Transverse colon (tissue), 4 donors: ENCODE results near the gene CPM. TPM values are rescaled to one million over a fixed set of nuclear protein-coding genes. Genes with fewer than 3 reads are reported as not detected.

ENCODE experiments used
- DNase-seq: peaks from one replicate; pipeline ENCODE4 v3.0.0-alpha.2; 2019
- H3K27ac ChIP-seq, 4 donors: fragments of 200-600 bp; sonication (generic); 2 replicates each; pipeline ENCODE4 v1.5.1; 2016 to 2018; ENCODE audit warnings: inconsistent platforms in 4 of 4
- H3K27me3 ChIP-seq: fragments of 200-600 bp; sonication (generic); 2 replicates; pipeline ENCODE4 v1.5.1; 2017; ENCODE audit warnings: inconsistent platforms
- H3K36me3 ChIP-seq, 4 donors: fragments of 200-600 bp; sonication (generic); 2 replicates each; pipeline ENCODE4 v1.5.1; 2017 to 2019; ENCODE audit warnings: inconsistent platforms in 4 of 4
- H3K4me1 ChIP-seq, 4 donors: fragments of 200-600 bp; sonication (generic); 2 replicates each; pipeline ENCODE4 v1.5.1; 2017 to 2020; ENCODE audit warnings: inconsistent platforms in 4 of 4
- H3K4me3 ChIP-seq, 4 donors: fragments of 200-600 bp; sonication (generic); 1 replicate in 1 of 4; 2 replicates in 3 of 4; pipeline versions ENCODE4 v1.5.1 to v1.6.1; 2017 to 2019; ENCODE audit warnings: inconsistent platforms in 4 of 4
- H3K9me3 ChIP-seq, 2 donors: fragments of 200-600 bp; sonication (generic); 2 replicates each; pipeline ENCODE4 v1.5.1; 2017 to 2019; ENCODE audit warnings: inconsistent platforms in 2 of 2
- EP300 ChIP-seq: sonication (generic); formaldehyde crosslinking; IDR thresholded peaks from one replicate; pipeline ENCODE4 v1.6.1; 2017; ENCODE audit warnings: antibody characterized with exemption, low read depth
- POLR2A ChIP-seq: fragments of 450-650 bp; IDR thresholded peaks from one replicate; pipeline ENCODE4 v1.6.1; 2016; ENCODE audit warnings: antibody characterized with exemption, mild to moderate bottlenecking, moderate library complexity
- POLR2AphosphoS5 ChIP-seq, 3 donors: sonication (generic); formaldehyde crosslinking; IDR thresholded peaks; one replicate each; pipeline ENCODE4 v1.6.1; 2016; ENCODE audit warnings: antibody characterized with exemption in 3 of 3
- WGBS, 2 donors: methylation state at CpG; one replicate each; pipeline ENCODE4 v1.1.5; 2018; ENCODE audit warnings: low coverage in 1 of 2; 5-methylcytosine and 5-hydroxymethylcytosine counted together
- in situ Hi-C, 4 donors: fragments of 200-750 bp; cut with MboI; loops; one replicate each; pipeline versions ENCODE4 v1.15.0 to v1.15.1; 2017; ENCODE audit warnings: low sequenced_read_pairs in 3 of 4, low pct_ligation_motif_present in 1 of 4, low pct_unique_long_range_greater_than_20kb in 1 of 4
- intact Hi-C: fragments of 100-400 bp; cut with DNase I; formaldehyde crosslinking; loops from one replicate; pipeline ENCODE4 v1.15.1; 2023; ENCODE audit warnings: low total_unique reads
- total RNA-seq, 4 donors: library from RNA; depleted of rRNA; stranded (reverse); fragments of >200 nt; gene quantifications; one replicate each; pipeline ENCODE4 v1.1.0, GENCODE V29; 2016
- TF ChIP-seq, protein P1 (sequence below), 5 experiments: fragments of 200-600 bp in 3 of 5; fragments of 450-650 bp in 2 of 5; sonication (generic) in 3 of 5; IDR thresholded peaks; 1 replicate in 2 of 5; 2 replicates in 3 of 5; pipeline ENCODE4 v1.5.1; 2016 to 2017; ENCODE audit warnings: antibody characterized with exemption in 5 of 5, inconsistent platforms in 3 of 5, mild to moderate bottlenecking in 2 of 5, moderate library complexity in 1 of 5

The CPM gene
- total RNA-seq, 4 donors from 2014 or later: 36.4 to 147 (median 107) TPM

DNA sequence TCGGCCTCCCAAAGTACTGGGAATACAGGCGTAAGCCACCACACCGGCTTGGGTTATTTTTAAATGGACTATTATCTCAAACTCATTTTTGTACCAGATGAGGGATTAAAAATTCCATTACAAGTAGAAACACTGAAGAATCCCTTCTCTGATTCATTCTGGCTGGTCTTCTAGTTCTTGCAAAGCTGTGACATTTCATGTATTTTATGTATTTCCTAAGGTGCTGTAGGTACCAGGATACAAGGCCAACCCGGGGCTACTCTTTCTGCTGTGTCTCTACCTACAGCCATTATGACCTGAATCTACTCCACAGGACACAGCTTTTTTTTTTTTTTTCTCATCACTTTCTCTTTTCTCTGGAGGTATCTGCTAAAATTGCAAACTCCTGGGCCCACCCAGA is 24.9 kb downstream of the CPM start:
- intact Hi-C loops (no loop called here), in situ Hi-C loops (no loop called here)
- H3K36me3 ChIP-seq: no peaks in the 10 kb centered on the region
- no peaks in the 10 kb centered on the region for H3K4me1 ChIP-seq
- no peak overlapping the region for H3K4me3 ChIP-seq
- WGBS, 2 donors: 94 to 97% methylated on average over 4 of the region's 4 CpGs
- H3K27ac ChIP-seq: no peak overlapping the region
- H3K27me3 ChIP-seq: no peaks in the 10 kb centered on the region
- TF ChIP-seq EP300: no peak
- TF ChIP-seq, protein P1, sequence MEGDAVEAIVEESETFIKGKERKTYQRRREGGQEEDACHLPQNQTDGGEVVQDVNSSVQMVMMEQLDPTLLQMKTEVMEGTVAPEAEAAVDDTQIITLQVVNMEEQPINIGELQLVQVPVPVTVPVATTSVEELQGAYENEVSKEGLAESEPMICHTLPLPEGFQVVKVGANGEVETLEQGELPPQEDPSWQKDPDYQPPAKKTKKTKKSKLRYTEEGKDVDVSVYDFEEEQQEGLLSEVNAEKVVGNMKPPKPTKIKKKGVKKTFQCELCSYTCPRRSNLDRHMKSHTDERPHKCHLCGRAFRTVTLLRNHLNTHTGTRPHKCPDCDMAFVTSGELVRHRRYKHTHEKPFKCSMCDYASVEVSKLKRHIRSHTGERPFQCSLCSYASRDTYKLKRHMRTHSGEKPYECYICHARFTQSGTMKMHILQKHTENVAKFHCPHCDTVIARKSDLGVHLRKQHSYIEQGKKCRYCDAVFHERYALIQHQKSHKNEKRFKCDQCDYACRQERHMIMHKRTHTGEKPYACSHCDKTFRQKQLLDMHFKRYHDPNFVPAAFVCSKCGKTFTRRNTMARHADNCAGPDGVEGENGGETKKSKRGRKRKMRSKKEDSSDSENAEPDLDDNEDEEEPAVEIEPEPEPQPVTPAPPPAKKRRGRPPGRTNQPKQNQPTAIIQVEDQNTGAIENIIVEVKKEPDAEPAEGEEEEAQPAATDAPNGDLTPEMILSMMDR (IDR thresholded peaks at IDR 0.05): no peak
- TF ChIP-seq POLR2A: no peak
- TF ChIP-seq POLR2AphosphoS5 (IDR thresholded peaks at IDR 0.05): no peak
- H3K9me3 ChIP-seq: no peaks in the 10 kb centered on the region
- no peak for DNase-seq

DNA sequence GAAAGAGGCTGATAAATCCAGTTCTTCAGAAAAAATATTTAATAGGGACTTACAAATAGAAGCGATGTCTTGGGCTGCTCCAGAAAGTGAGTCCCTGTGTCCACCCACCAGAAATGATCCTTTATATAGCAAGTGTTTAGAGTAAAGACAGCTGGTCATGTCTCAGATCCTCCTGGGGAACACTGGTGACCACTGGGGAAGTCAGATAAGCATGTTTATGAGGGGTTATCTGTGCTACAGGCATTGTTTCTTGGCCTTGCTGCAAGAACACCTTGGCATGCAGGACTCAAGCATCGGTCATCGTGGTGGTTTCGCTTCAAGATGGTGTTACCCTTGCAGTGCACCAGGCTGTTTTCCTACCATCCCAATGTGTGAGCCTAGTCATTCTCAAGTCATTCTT is 27.2 kb downstream of the CPM start:
- intact Hi-C loops (no loop called here), in situ Hi-C loops (no loop called here)
- Histone ChIP-seq H3K4me3 (no peak overlapping the region), H3K36me3 (no peaks in the 10 kb centered on the region), H3K27ac (no peak overlapping the region), H3K27me3 (no peaks in the 10 kb centered on the region), H3K9me3 (no peaks in the 10 kb centered on the region), H3K4me1 (no peaks in the 10 kb centered on the region)
- WGBS, 2 donors: 94% methylated on average over 4 of the region's 4 CpGs; no CpG with 5 or more reads in 1 of the 2 donors
- TF ChIP-seq, protein P1 (IDR thresholded peaks at IDR 0.05): no peak
- TF ChIP-seq EP300 (no peak), POLR2AphosphoS5 (IDR thresholded peaks at IDR 0.05) (no peak), POLR2A (no peak)
- DNase-seq: no peak

DNA sequence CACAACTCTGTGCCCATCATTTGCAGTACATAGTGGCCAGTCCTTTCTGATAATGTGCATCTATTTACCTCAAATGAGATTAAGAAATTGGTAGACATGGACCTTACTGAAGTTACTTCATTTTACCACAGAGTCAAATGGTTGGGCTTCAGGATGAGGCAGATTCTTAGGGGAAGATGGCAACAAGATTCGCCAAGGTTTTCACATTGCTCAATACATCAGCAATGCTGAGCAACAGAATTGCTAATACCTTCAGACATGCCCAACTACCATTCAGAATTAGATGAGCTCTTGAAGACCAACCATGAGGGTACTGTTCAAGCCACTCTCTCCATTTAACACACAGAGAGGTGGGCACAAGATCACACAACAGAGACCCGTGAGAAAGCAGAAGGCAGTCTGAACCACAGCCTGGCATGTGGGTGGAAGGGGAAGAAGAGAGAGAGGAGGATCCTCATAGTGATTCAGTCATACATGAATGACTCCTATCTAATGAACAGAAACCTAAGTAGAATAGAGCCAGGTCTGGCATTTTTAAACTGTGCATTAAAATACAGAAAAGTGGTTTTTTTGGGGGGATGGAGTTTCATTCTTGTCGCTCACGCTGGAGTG is 28.5 kb downstream of the CPM start:
- no peak for TF ChIP-seq EP300
- no peak for TF ChIP-seq POLR2AphosphoS5 (IDR thresholded peaks at IDR 0.05)
- no peak for TF ChIP-seq POLR2A
- TF ChIP-seq, protein P1 (IDR thresholded peaks at IDR 0.05): no peak

DNA sequence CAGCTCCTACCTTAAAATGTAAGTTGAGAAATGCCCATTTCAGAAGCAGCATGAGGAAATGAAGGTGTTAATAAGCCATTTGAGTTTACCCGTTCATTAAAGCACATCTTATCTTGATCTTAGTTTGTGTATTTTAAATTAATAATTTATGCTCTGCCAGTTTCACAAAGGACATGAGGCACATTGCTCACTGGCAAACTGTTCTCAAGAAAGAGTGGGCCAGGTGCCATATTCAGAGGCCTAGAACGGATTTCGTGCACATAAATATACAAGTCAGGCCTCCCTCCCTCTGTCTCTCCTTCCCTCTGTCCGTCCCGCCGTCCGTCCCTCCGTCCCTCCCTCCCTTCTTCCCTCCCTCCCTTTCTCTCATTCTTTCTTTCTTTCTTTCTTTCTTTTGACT is 29.5 kb downstream of the CPM start:
- Histone ChIP-seq H3K4me3 (no peak overlapping the region), H3K36me3 (no peaks in the 10 kb centered on the region), H3K4me1 (peaks cover 0 to 12% (median 2%) of the 10 kb centered on the region in 4 donors), H3K27me3 (no peaks in the 10 kb centered on the region), H3K27ac (no peak overlapping the region), H3K9me3 (no peaks in the 10 kb centered on the region)
- TF ChIP-seq EP300: no peak
- TF ChIP-seq, protein P1 (IDR thresholded peaks at IDR 0.05): no peak
- TF ChIP-seq POLR2A: no peak
- TF ChIP-seq POLR2AphosphoS5 (IDR thresholded peaks at IDR 0.05): no peak
- no peak for DNase-seq
- intact Hi-C loops: no loop called here
- WGBS, 2 donors: 82 to 89% methylated on average over 4 to 8 of the region's 8 CpGs
- in situ Hi-C loops: no loop called here

More for the DNA sequence above, 28.5 kb downstream of the CPM start:
- Histone ChIP-seq H3K27ac (no peak overlapping the region), H3K36me3 (no peaks in the 10 kb centered on the region), H3K4me1 (peaks cover 0 to 5% (median 1%) of the 10 kb centered on the region in 4 donors), H3K9me3 (no peaks in the 10 kb centered on the region), H3K4me3 (no peak overlapping the region), H3K27me3 (no peaks in the 10 kb centered on the region)
- in situ Hi-C loops: no loop called here
- 72 to 90% methylated on average over 4 of the region's 4 CpGs for WGBS, 2 donors
- no peak for DNase-seq
- intact Hi-C loops: no loop called here
